ENCODE measurements around the gene FZR1.

GRCh38 chr19:3480383-3481091 is 25.6 kb upstream of the FZR1 start, which contains the start of gene SMIM24:
- TF ChIP-seq CTCF (IDR thresholded peaks at IDR 0.05) (no peak), POLR2A (IDR thresholded peaks at IDR 0.05) (no peak)

Data from ovary (tissue), 3 donors.